Adrenal gland (tissue), 12 donors: ENCODE results near the gene FERMT3. TPM values are rescaled to one million over a fixed set of nuclear protein-coding genes. Genes with fewer than 3 reads are reported as not detected.

Source experiments
- DNase-seq, 7 donors: peaks; one replicate each; pipeline ENCODE4 v3.0.0-alpha.2; 2019 to 2020
- H3K27ac ChIP-seq, 5 donors: fragments of 200-600 bp; sonication (generic) in 4 of 5; 1 replicate in 3 of 5; 2 replicates in 2 of 5; pipeline versions ENCODE4 v1.5.1 to v1.8.0; 2016 to 2020; ENCODE audit warnings: mild to moderate bottlenecking in 1 of 5
- H3K27me3 ChIP-seq: fragments of 200-600 bp; 2 replicates; pipeline ENCODE4 v1.8.0; 2021
- H3K36me3 ChIP-seq, 2 donors: fragments of 200-600 bp; replicated peaks in 1 of 2; 1 replicate in 1 of 2; 2 replicates in 1 of 2; pipeline versions ENCODE4 v1.5.1 to v1.8.0; 2018 to 2022
- H3K4me1 ChIP-seq, 2 donors: fragments of 200-600 bp; replicated peaks in 1 of 2; 1 replicate in 1 of 2; 2 replicates in 1 of 2; pipeline versions ENCODE4 v1.5.1 to v1.8.0; 2018 to 2021
- H3K4me3 ChIP-seq, 4 donors: fragments of 200-600 bp; sonication (generic) in 3 of 4; one replicate each; pipeline ENCODE4 v1.5.1; 2016 to 2018
- H3K9me3 ChIP-seq, 3 donors: fragments of 200-600 bp; sonication (generic) in 1 of 3; replicated peaks in 1 of 3; 1 replicate in 2 of 3; 2 replicates in 1 of 3; pipeline versions ENCODE4 v1.5.1 to v1.8.0; 2016 to 2021
- CTCF ChIP-seq, 6 experiments: fragments of 450-650 bp in 4 of 6; fragments of 200-600 bp in 2 of 6; sonication (generic) in 1 of 6; IDR thresholded peaks; 1 replicate in 5 of 6; 2 replicates in 1 of 6; pipeline versions ENCODE4 v1.5.1 to v1.8.0; 2016 to 2021; ENCODE audit warnings: antibody characterized with exemption in 6 of 6, mild to moderate bottlenecking in 2 of 6, moderate library complexity in 1 of 6
- POLR2A ChIP-seq, 2 donors: fragments of 450-650 bp; IDR thresholded peaks; one replicate each; pipeline ENCODE4 v1.6.1; 2017; ENCODE audit warnings: antibody characterized with exemption in 2 of 2, mild to moderate bottlenecking in 2 of 2, moderate library complexity in 1 of 2
- WGBS, 4 donors: extraction: QIAGEN DNeasy Blood & Tissue Kit in 2 of 4; methylation state at CpG; one replicate each; pipeline versions ENCODE4 v1.1.5 to v1.1.7; 2013 to 2017; 5-methylcytosine and 5-hydroxymethylcytosine counted together
- intact Hi-C, 2 donors: fragments of 100-400 bp; cut with DNase I; formaldehyde crosslinking; loops; one replicate each; pipeline versions ENCODE4 v1.14.1 to v1.15.0; 2022 to 2023
- polyA plus RNA-seq, 3 donors: library from polyadenylated mRNA; stranded (reverse); fragments of 200-250 nt in 2 of 3; fragments of 350-450 nt in 1 of 3; fragmentation: Illumina TruSeq in 1 of 3; extraction: RNeasy Lipid Tissue Mini Kit (QIAGEN cat#74804) in 1 of 3; gene quantifications; one replicate each; pipeline ENCODE4 v1.2.3, GENCODE V29; 2013 to 2014
- total RNA-seq, 9 donors: library from RNA; depleted of rRNA in 4 of 9; stranded (reverse); fragments of >200 nt in 4 of 9; fragments of 120-200 nt in 1 of 9; fragmentation: NEBNext Ultra II Directional in 1 of 9; extraction: Animal tissue kit (Norgen Biotek cat#: 25700) in 1 of 9; gene quantifications; one replicate each; pipeline versions ENCODE4 v1.1.0 to v1.2.4, GENCODE V29; 2013 to 2023
- donor health status: healthy with polysubstance abuse.
- donor health status: Bipolar disorder and iron deficiency.
- donor health status: DM: yes; HTN: yes; CAD: no.
- donor health status: DM: no; HTN: no; CAD: no.
- donor health status: DM: no; HTN: no; CAD: no.
- donor health status: DM: yes; HTN: yes; CAD: no.

The FERMT3 gene
- total and polyA plus RNA-seq, 12 donors, result 3.2 to 77.0 (median 33.7) TPM

GRCh38 chr11:64252003-64252872 lies 45.7 kb downstream of the FERMT3 start:
- H3K9me3 ChIP-seq, result no peaks in the 10 kb centered on the region
- DNase-seq, result peak in 2 of 7 donors; percentile 43 to 62
- H3K27ac ChIP-seq, result peak overlapping the region in 3 of 5 donors; percentile 11 to 77 (median 70)
- WGBS, 4 donors, result 3 to 5% (median 4%) methylated on average over 14 to 23 of the region's 23 CpGs
- intact Hi-C loops, result no loop called here
- peaks cover 29 to 35% of the 10 kb centered on the region in 2 donors for H3K4me1 ChIP-seq
- peak overlapping the region in 3 of 4 donors; percentile 28 to 94 (median 56) for H3K4me3 ChIP-seq
- peaks cover 0 to 28% of the 10 kb centered on the region in 2 donors for H3K36me3 ChIP-seq
- peak in 4 of 6 experiments; percentile 10 to 32 (median 24) for TF ChIP-seq CTCF (IDR thresholded peaks at IDR 0.05)
- TF ChIP-seq POLR2A (IDR thresholded peaks at IDR 0.05), result no peak
- no peaks in the 10 kb centered on the region for H3K27me3 ChIP-seq

- WGBS, 4 donors, result 68 to 77% (median 71%) methylated on average over 2 to 8 of the region's 8 CpGs
- H3K4me3 ChIP-seq, result peak overlapping the region in 1 of 4 donors; percentile 94
- DNase-seq, result peak in 1 of 7 donors; percentile 9
- no peaks in the 10 kb centered on the region for H3K9me3 ChIP-seq
- no peaks in the 10 kb centered on the region for H3K27me3 ChIP-seq
- TF ChIP-seq CTCF (IDR thresholded peaks at IDR 0.05), result no peak
- H3K4me1 ChIP-seq, result peaks cover 26 to 28% of the 10 kb centered on the region in 2 donors
- H3K27ac ChIP-seq, result peak overlapping the region in 3 of 5 donors; percentile 11 to 77 (median 52)
- H3K36me3 ChIP-seq, result peaks cover 0 to 37% of the 10 kb centered on the region in 2 donors
- intact Hi-C loops, result no loop called here
These were observed 46.5 kb downstream of the FERMT3 start for GRCh38 chr11:64253043-64253442.

DNA sequence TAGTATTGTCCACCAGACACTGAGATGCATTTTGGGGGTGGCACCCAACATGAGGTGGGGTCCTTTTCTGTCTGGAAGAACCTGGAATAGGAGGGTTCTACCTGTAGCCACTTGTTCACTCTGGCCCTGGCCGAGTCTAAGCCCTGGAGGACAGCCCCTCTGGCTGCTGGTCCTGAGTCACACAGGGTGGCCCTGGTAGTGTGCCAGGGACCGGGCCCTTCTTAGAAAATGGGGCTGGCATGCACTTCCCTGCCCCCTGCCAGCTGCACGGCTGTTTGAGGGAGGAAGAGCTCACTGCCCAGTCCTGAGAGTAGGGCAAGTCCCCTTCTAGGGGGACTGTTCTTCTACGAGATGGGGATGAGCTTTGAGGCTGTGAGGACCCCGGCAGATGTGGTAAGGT lies 47.0 kb downstream of the FERMT3 start:
- intact Hi-C loops, result no loop called here
- Histone ChIP-seq H3K27me3 (no peaks in the 10 kb centered on the region), H3K9me3 (no peaks in the 10 kb centered on the region), H3K4me1 (peaks cover 26 to 28% of the 10 kb centered on the region in 2 donors), H3K36me3 (peaks cover 0 to 41% of the 10 kb centered on the region in 2 donors), H3K4me3 (no peak overlapping the region), H3K27ac (peak overlapping the region in 2 of 5 donors; percentile 52 to 77)
- WGBS, 4 donors, result 22 to 55% (median 34%) methylated on average over 3 to 5 of the region's 5 CpGs
- DNase-seq, result peak; percentile 78 to 91 (median 87)
- no peak for TF ChIP-seq CTCF (IDR thresholded peaks at IDR 0.05)
- TF ChIP-seq POLR2A (IDR thresholded peaks at IDR 0.05), result no peak

DNA sequence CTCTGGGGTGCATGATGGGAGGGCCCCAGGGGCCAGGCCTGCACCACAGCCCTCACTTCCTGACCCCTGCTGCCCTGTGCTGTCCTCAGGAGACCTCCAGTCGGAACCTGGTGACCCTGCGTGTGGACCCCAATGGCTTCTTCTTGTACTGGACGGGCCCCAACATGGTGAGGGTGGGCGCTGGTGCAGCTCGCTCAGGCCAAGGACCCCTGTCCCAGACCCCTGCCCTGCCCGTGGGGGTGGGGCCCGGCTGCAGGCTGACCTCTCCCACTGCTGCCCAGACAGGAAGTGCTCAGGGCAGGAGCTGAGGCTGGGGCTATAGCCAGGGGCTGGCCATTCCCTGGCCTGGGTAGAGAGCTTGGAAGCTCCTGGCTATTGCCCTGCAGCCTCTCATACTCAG lies 47.8 kb downstream of the FERMT3 start:
- no peak for TF ChIP-seq CTCF (IDR thresholded peaks at IDR 0.05)
- no peak for TF ChIP-seq POLR2A (IDR thresholded peaks at IDR 0.05)
- Histone ChIP-seq H3K4me3 (no peak overlapping the region), H3K27ac (no peak overlapping the region), H3K27me3 (no peaks in the 10 kb centered on the region), H3K4me1 (peaks cover 26 to 28% of the 10 kb centered on the region in 2 donors), H3K9me3 (no peaks in the 10 kb centered on the region), H3K36me3 (peaks cover 0 to 49% of the 10 kb centered on the region in 2 donors)
- no peak for DNase-seq
- 77 to 93% (median 88%) methylated on average over 5 to 7 of the region's 7 CpGs; no CpG with 5 or more reads in 1 of the 4 donors for WGBS, 4 donors
- intact Hi-C loops, result no loop called here
